ENCODE data around the gene MDFI.
A peak's percentile ranks its signal among the peaks of the same experiment; 100 is the strongest.
"Not testable (repeated sequence)": the region's sequence is repeated elsewhere in the genome, so short reads cannot be mapped to it uniquely, and the experiment has no call there.

Gene MDFI

GRCh38 chr6:41602864-41603608 is 35.2 kb upstream of the MDFI start:
- DNase-seq (ENCODE audit: low read depth) = peak; percentile 69

- no peak for DNase-seq (ENCODE audit: low read depth)
These were observed 34.3 kb upstream of the MDFI start for GRCh38 chr6:41604006-41604405.

GRCh38 chr6:41605649-41606048 is 32.6 kb upstream of the MDFI start:
- DNase-seq (ENCODE audit: low read depth) = no peak

GRCh38 chr6:41607036-41607435 is 31.2 kb upstream of the MDFI start:
- no peak for DNase-seq (ENCODE audit: low read depth)

- no peak for DNase-seq (ENCODE audit: low read depth)
These were observed 30.5 kb upstream of the MDFI start for GRCh38 chr6:41607736-41608135.

- no peak for DNase-seq (ENCODE audit: low read depth)
These were observed 29.7 kb upstream of the MDFI start for GRCh38 chr6:41608443-41609151.

GRCh38 chr6:41614715-41615114 is 23.6 kb upstream of the MDFI start:
- no peak for DNase-seq (ENCODE audit: low read depth)

- DNase-seq (ENCODE audit: low read depth) = no peak
These were observed 23.0 kb upstream of the MDFI start for GRCh38 chr6:41615311-41615710.

- no peak for DNase-seq (ENCODE audit: low read depth)
These were observed 19.7 kb upstream of the MDFI start for GRCh38 chr6:41618598-41618997.

- DNase-seq (ENCODE audit: low read depth) = not testable (repeated sequence)
These were observed 19.1 kb upstream of the MDFI start for GRCh38 chr6:41619193-41619592.

GRCh38 chr6:41621367-41621766 is 16.9 kb upstream of the MDFI start:
- DNase-seq (ENCODE audit: low read depth) = no peak

GRCh38 chr6:41621802-41622201 is 16.5 kb upstream of the MDFI start:
- DNase-seq (ENCODE audit: low read depth) = no peak

- no peak for DNase-seq (ENCODE audit: low read depth)
These were observed 15.9 kb upstream of the MDFI start for GRCh38 chr6:41622206-41622988.

- no peak for DNase-seq (ENCODE audit: low read depth)
These were observed 14.9 kb upstream of the MDFI start for GRCh38 chr6:41623330-41623729.

- DNase-seq (ENCODE audit: low read depth) = no peak
These were observed 13.5 kb upstream of the MDFI start for GRCh38 chr6:41624621-41625380.

- no peak for DNase-seq (ENCODE audit: low read depth)
These were observed 12.8 kb upstream of the MDFI start for GRCh38 chr6:41625442-41625841.

- no peak for DNase-seq (ENCODE audit: low read depth)
These were observed 12.2 kb upstream of the MDFI start for GRCh38 chr6:41626022-41626421.

GRCh38 chr6:41626917-41627316 is 11.4 kb upstream of the MDFI start:
- DNase-seq (ENCODE audit: low read depth) = no peak

GRCh38 chr6:41629128-41629527 is 9.1 kb upstream of the MDFI start:
- DNase-seq (ENCODE audit: low read depth) = no peak

GRCh38 chr6:41630069-41630468 is 8.2 kb upstream of the MDFI start:
- DNase-seq (ENCODE audit: low read depth) = no peak

- no peak for DNase-seq (ENCODE audit: low read depth)
These were observed 7.3 kb upstream of the MDFI start for GRCh38 chr6:41630946-41631345.

- no peak for DNase-seq (ENCODE audit: low read depth)
These were observed 5.1 kb upstream of the MDFI start for GRCh38 chr6:41633056-41633634.

Data from fibroblast of gingiva (primary cell).